Measurements from ENCODE around the gene GBP2.

DNA sequence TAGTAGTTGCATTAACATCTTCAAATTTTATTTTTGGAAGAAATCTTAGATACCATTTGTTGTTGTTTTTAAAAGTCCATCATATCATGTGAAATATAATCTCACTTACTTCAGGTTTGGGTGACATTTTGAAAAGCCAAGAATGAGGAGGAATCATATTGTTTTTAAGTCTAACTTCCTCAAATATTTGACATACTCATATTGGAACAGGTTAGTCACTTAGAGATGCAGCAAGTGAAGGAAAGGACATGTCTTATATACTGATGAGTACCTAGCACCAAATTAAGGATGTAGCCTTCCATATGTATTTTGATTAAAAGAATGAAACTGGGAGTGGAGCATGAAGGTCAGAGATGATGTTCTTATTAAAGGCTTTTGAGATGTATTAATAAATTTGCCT lies 23.9 kb downstream of the GBP2 start:
- TF ChIP-seq EP300 (IDR thresholded peaks at IDR 0.05; ENCODE audit: borderline replicate concordance in 1 of 2, low read depth in 1 of 2, low read length in 1 of 2): no peak
- TF ChIP-seq YY1 (IDR thresholded peaks at IDR 0.05; ENCODE audit: low read depth): no peak
- no peak for TF ChIP-seq POLR2AphosphoS5 (IDR thresholded peaks at IDR 0.05; ENCODE audit: low read depth, low read length)
- no peak for TF ChIP-seq RCOR1 (IDR thresholded peaks at IDR 0.05; ENCODE audit: low read length)

Measured in SK-N-SH (cell line).